Stimulated activated CD4-positive, alpha-beta T cell treated with anti-CD3 and anti-CD28 coated beads, Interleukin-15, amount 100 ng/mL, for 24 hours (primary cell): ENCODE results near the gene OR1L6.

Experiments
- DNase-seq: peaks from one replicate; pipeline ENCODE4 v3.0.0-alpha.2; 2020

OR1L6 gene

GRCh38 chr9:122742003-122742402 is at the start of gene OR1L6:
Gene OR1L6 (plus strand): TSS chr9:122742303. CDS start chr9:122749848, 7,545 bp downstream.
- DNase-seq: no peak

- DNase-seq: no peak
These were observed 46.4 kb upstream of the OR1L6 start for GRCh38 chr9:122695696-122696095.

- DNase-seq: no peak
These were observed 24.1 kb upstream of the OR1L6 start for GRCh38 chr9:122718038-122718437.

GRCh38 chr9:122719218-122719617 is 22.9 kb upstream of the OR1L6 start:
- no peak for DNase-seq

GRCh38 chr9:122723690-122724089 is 18.4 kb upstream of the OR1L6 start, which contains the start of gene OR1L4:
Gene OR1L4 (plus strand): TSS chr9:122723990. CDS start chr9:122723990, 0 bp downstream.
- DNase-seq: no peak

- DNase-seq: no peak
These were observed 12.7 kb downstream of the OR1L6 start for GRCh38 chr9:122754825-122755224.

- DNase-seq: no peak
These were observed 25.7 kb downstream of the OR1L6 start for GRCh38 chr9:122767817-122768216.

- DNase-seq: no peak
These were observed 34.9 kb downstream of the OR1L6 start for GRCh38 chr9:122777052-122777451.

- DNase-seq: no peak
These were observed 36.0 kb downstream of the OR1L6 start for GRCh38 chr9:122777935-122778627.

- no peak for DNase-seq
These were observed 37.1 kb downstream of the OR1L6 start for GRCh38 chr9:122779181-122779580.

- DNase-seq: no peak
These were observed 37.9 kb downstream of the OR1L6 start for GRCh38 chr9:122780026-122780425.

- no peak for DNase-seq
These were observed 39.6 kb downstream of the OR1L6 start for GRCh38 chr9:122781671-122782070.

GRCh38 chr9:122785269-122785668 is 43.2 kb downstream of the OR1L6 start:
- DNase-seq: no peak

- no peak for DNase-seq
These were observed 44.2 kb downstream of the OR1L6 start for GRCh38 chr9:122786338-122786737.

GRCh38 chr9:122788831-122789230 is 46.7 kb downstream of the OR1L6 start, which contains the start of gene OR5C1:
Gene OR5C1 (plus strand): TSS chr9:122788933. CDS start chr9:122788933, 0 bp downstream.
- DNase-seq: no peak

- DNase-seq: no peak
These were observed 47.3 kb downstream of the OR1L6 start for GRCh38 chr9:122789256-122790046.

GRCh38 chr9:122791872-122792669 is 50.0 kb downstream of the OR1L6 start:
- no peak for DNase-seq

GRCh38 chr9:122797316-122798063 is 55.4 kb downstream of the OR1L6 start:
- no peak for DNase-seq
